ENCODE measurements around the gene HPN. TPM values are rescaled to one million over a fixed set of nuclear protein-coding genes. Genes with fewer than 3 reads are reported as not detected.

HPN gene
- total and polyA plus RNA-seq, 2 of the 13 experiments (the other 11 are each of a cell fraction or from before 2014, with no cell fraction given): 46.7 to 261 TPM

DNA sequence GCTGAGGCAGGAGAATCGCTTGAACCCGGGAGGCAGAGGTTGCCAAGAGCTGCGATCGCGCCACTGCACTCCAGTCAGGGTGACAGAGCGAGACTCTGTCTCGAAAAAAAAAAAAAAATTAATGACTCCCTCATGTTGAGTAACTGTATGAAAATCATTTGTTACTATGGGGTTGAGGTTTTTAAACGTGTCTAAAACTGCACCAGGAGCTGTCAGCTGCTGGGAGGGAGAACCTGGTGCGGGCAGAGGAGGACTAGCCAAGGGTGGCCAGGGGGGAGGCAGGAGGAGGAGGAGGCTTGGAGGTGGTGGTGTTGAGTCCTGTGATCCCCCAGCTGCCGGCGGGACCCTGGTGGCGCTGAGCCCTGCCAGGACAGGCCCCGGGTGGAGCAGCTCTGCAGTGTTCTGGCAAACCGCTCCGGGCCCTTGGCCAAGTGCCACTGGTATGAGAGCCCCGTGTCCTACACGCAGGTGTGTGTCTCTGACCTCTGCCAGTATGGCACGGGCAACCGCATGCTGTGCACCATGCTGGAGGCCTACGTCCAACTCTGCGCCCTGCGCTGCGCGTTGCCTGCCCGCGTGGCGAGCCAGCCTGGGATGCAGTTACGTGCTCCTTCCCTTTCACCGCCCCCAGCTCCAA, 57.0 kb downstream of the HPN start:
- ATAC-seq (no peak; the same call in 2 of the 3 replicates), FAIRE-seq (no peak), DNase-seq (ENCODE audit: low spot score) (no peak)
- Histone ChIP-seq H3K27ac (ENCODE audit: extremely low read length, insufficient read depth, low read length) (no peak overlapping the region), H3K27me3 (ENCODE audit: control insufficient read depth in 1 of 2, insufficient read depth in 2 of 2, low read length in 2 of 2) (peaks cover 0 to 4% of the 10 kb centered on the region in 2 experiments; a peak in 1 of 5 replicates), H2AFZ (ENCODE audit: low read length) (no peak overlapping the region), H3K9ac (ENCODE audit: insufficient read depth, low read depth, low read length) (no peak overlapping the region), H3K4me3 (replicated peaks in 1 of 3; ENCODE audit: insufficient read depth in 1 of 3, low read depth in 2 of 3, low read length in 3 of 3) (no peak overlapping the region), H3K79me2 (ENCODE audit: insufficient read depth, low read length) (no peaks in the 10 kb centered on the region), H3K36me3 (replicated peaks in 1 of 2; ENCODE audit: control insufficient read depth in 1 of 2, insufficient read depth in 2 of 2, low read length in 2 of 2) (no peaks in the 10 kb centered on the region), H4K20me1 (ENCODE audit: insufficient read depth, low read length) (no peaks in the 10 kb centered on the region), H3K4me1 (ENCODE audit: insufficient read depth, low read length) (peaks cover 37% of the 10 kb centered on the region), H3K4me2 (ENCODE audit: low read depth, low read length) (no peak overlapping the region), H3K9me3 (ENCODE audit: low read length) (no peaks in the 10 kb centered on the region)
- ChIA-PET CTCF (ENCODE audit: low intra/inter-chr PET ratio, low total read pairs) (no interaction called here), POLR2A (no interaction called here)
- TF ChIP-seq, protein P1, sequence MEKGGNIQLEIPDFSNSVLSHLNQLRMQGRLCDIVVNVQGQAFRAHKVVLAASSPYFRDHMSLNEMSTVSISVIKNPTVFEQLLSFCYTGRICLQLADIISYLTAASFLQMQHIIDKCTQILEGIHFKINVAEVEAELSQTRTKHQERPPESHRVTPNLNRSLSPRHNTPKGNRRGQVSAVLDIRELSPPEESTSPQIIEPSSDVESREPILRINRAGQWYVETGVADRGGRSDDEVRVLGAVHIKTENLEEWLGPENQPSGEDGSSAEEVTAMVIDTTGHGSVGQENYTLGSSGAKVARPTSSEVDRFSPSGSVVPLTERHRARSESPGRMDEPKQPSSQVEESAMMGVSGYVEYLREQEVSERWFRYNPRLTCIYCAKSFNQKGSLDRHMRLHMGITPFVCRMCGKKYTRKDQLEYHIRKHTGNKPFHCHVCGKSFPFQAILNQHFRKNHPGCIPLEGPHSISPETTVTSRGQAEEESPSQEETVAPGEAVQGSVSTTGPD (CRISPR knock-in tag; IDR thresholded peaks at IDR 0.05): no peak
- TF ChIP-seq ZNF768 (CRISPR knock-in tag; IDR thresholded peaks at IDR 0.05): 0 out of 2 replicates have a peak, but pooled peaks have one; percentile 33
- in situ Hi-C loops (cut with HindIII; ENCODE audit: extremely low pct_ligation_motif_present, low pct_unique_long_range_greater_than_20kb): no loop called here
- WGBS (ENCODE audit: low lambda C conversion rate): 86% methylated on average over 18 of the region's 29 CpGs
- BruUV-seq (replicated peaks): no TSS peak
- intact Hi-C loops (cut with micrococcal nuclease; ENCODE audit: unreplicated experiment): no loop called here

DNA sequence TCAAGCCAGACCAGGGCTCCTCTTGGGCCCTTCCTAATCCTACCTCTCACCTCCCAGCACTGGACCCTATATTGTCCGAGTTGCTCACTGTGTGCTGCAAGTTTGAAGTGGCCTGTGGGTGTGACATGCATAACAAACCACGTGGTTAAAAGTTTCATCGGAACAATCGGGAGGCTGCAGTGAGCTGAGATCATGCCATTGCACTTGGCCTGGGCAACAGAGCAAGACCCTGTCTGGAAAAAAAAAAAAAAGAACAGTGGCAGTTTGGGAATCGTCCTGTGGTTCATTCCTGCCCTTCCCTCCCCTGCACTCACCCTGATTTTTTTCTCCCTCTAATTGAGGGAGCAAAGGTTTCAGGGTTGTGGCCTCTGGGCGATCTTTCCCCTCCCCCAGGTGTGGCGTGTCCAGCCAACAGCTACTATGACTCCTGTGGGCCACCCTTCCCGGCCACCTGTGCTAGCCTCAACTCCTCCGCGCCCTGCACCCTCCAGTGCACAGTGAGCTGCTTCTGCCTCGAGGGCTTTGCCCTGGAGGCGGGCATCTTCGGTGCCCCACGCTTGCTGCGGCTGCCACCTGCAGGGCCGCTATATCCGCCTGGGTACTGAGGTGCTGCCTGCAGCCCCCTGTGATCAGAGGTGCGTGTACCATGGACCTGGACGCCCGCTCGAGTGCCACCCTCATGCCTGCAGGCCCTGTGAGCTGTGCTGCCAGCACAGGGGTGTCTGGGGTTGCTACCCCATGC, 57.8 kb downstream of the HPN start:
- CTCF ChIA-PET (ENCODE audit: low intra/inter-chr PET ratio, low total read pairs): no interaction called here
- DNase-seq (ENCODE audit: low spot score) (no peak), ATAC-seq (no peak; the same call in 1 of the 3 replicates), FAIRE-seq (no peak)
- Histone ChIP-seq H3K27me3 (ENCODE audit: control insufficient read depth in 1 of 2, insufficient read depth in 2 of 2, low read length in 2 of 2) (peaks cover 0 to 4% of the 10 kb centered on the region in 2 experiments; a peak in 1 of 5 replicates), H4K20me1 (ENCODE audit: insufficient read depth, low read length) (no peaks in the 10 kb centered on the region), H3K9ac (ENCODE audit: insufficient read depth, low read depth, low read length) (no peak overlapping the region), H3K79me2 (ENCODE audit: insufficient read depth, low read length) (no peaks in the 10 kb centered on the region), H3K9me3 (ENCODE audit: low read length) (no peaks in the 10 kb centered on the region), H2AFZ (ENCODE audit: low read length) (no peak overlapping the region), H3K4me2 (ENCODE audit: low read depth, low read length) (peak overlapping the region; percentile 32), H3K4me3 (replicated peaks in 1 of 3; ENCODE audit: insufficient read depth in 1 of 3, low read depth in 2 of 3, low read length in 3 of 3) (peak overlapping the region in 1 of 3 experiments; percentile 3; a peak in 1 of 6 replicates), H3K27ac (ENCODE audit: extremely low read length, insufficient read depth, low read length) (no peak overlapping the region), H3K4me1 (ENCODE audit: insufficient read depth, low read length) (peaks cover 45% of the 10 kb centered on the region), H3K36me3 (replicated peaks in 1 of 2; ENCODE audit: control insufficient read depth in 1 of 2, insufficient read depth in 2 of 2, low read length in 2 of 2) (no peaks in the 10 kb centered on the region)
- POLR2A ChIA-PET: no interaction called here
- BruUV-seq (replicated peaks): no TSS peak
- TF ChIP-seq, protein P2, sequence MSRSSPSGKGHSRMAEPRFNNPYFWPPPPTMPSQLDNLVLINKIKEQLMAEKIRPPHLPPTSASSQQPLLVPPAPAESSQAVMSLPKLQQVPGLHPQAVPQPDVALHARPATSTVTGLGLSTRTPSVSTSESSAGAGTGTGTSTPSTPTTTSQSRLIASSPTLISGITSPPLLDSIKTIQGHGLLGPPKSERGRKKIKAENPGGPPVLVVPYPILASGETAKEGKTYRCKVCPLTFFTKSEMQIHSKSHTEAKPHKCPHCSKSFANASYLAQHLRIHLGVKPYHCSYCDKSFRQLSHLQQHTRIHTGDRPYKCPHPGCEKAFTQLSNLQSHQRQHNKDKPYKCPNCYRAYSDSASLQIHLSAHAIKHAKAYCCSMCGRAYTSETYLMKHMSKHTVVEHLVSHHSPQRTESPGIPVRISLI (CRISPR knock-in tag; IDR thresholded peaks at IDR 0.05; ENCODE audit: borderline replicate concordance): peak; percentile 53; the same call in 1 of the 2 replicates
- TF ChIP-seq, protein P3, sequence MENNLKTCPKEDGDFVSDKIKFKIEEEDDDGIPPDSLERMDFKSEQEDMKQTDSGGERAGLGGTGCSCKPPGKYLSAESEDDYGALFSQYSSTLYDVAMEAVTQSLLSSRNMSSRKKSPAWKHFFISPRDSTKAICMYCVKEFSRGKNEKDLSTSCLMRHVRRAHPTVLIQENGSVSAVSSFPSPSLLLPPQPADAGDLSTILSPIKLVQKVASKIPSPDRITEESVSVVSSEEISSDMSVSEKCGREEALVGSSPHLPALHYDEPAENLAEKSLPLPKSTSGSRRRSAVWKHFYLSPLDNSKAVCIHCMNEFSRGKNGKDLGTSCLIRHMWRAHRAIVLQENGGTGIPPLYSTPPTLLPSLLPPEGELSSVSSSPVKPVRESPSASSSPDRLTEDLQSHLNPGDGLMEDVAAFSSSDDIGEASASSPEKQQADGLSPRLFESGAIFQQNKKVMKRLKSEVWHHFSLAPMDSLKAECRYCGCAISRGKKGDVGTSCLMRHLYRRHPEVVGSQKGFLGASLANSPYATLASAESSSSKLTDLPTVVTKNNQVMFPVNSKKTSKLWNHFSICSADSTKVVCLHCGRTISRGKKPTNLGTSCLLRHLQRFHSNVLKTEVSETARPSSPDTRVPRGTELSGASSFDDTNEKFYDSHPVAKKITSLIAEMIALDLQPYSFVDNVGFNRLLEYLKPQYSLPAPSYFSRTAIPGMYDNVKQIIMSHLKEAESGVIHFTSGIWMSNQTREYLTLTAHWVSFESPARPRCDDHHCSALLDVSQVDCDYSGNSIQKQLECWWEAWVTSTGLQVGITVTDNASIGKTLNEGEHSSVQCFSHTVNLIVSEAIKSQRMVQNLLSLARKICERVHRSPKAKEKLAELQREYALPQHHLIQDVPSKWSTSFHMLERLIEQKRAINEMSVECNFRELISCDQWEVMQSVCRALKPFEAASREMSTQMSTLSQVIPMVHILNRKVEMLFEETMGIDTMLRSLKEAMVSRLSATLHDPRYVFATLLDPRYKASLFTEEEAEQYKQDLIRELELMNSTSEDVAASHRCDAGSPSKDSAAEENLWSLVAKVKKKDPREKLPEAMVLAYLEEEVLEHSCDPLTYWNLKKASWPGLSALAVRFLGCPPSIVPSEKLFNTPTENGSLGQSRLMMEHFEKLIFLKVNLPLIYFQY (CRISPR knock-in tag; IDR thresholded peaks at IDR 0.05; ENCODE audit: borderline replicate concordance): no peak
- peak; percentile 77 for TF ChIP-seq ZNF121 (CRISPR knock-in tag; IDR thresholded peaks at IDR 0.05)
- TF ChIP-seq HNRNPLL (IDR thresholded peaks at IDR 0.05; ENCODE audit: low read depth, low read length, poor library complexity, severe bottlenecking): peak; percentile 26
- peak; percentile 93 for TF ChIP-seq HNRNPL (IDR thresholded peaks at IDR 0.05; ENCODE audit: low read depth, low read length)
- TF ChIP-seq ZNF30 (CRISPR knock-in tag; IDR thresholded peaks at IDR 0.05): no peak
- intact Hi-C loops (cut with micrococcal nuclease; ENCODE audit: unreplicated experiment): no loop called here
- 14% methylated on average over 8 of the region's 21 CpGs for WGBS (ENCODE audit: low lambda C conversion rate)
- in situ Hi-C loops (cut with HindIII; ENCODE audit: extremely low pct_ligation_motif_present, low pct_unique_long_range_greater_than_20kb): no loop called here
